HepG2 (cell line): Measurements from ENCODE around the gene TRAPPC12. TPM values are rescaled to one million over a fixed set of nuclear protein-coding genes. Genes with fewer than 3 reads are reported as not detected.

Experiments used
- ATF1 ChIP-seq: IDR thresholded peaks from 2 replicates; pipeline ENCODE4 v1.6.1; 2016; ENCODE audit warnings: mild to moderate bottlenecking, control low read depth
- CTCF ChIP-seq: sonication (generic); formaldehyde crosslinking; IDR thresholded peaks from 2 replicates; pipeline ENCODE4 v1.5.0; 2020; ENCODE audit warnings: mild to moderate bottlenecking, missing genetic modification reagents, moderate library complexity
- DDIT3 ChIP-seq: sonication (generic); formaldehyde crosslinking; IDR thresholded peaks from 2 replicates; pipeline ENCODE4 v1.4.0; 2020; ENCODE audit warnings: mild to moderate bottlenecking, missing genetic modification reagents
- GATA4 ChIP-seq: sonication (generic); IDR thresholded peaks from 2 replicates; pipeline ENCODE4 v1.6.1; 2016; ENCODE audit warnings: antibody characterized with exemption, low read depth, borderline replicate concordance
- IKZF5 ChIP-seq: IDR thresholded peaks from 2 replicates; pipeline ENCODE4 v1.6.1; 2018; ENCODE audit warnings: missing genetic modification reagents, mild to moderate bottlenecking, missing compliant biosample characterization
- MTA1 ChIP-seq: sonication (generic); formaldehyde crosslinking; IDR thresholded peaks from 2 replicates; pipeline ENCODE4 v1.4.0; 2020; ENCODE audit warnings: missing genetic modification reagents, mild to moderate bottlenecking, borderline replicate concordance
- NFE2L1 ChIP-seq: sonication (generic); formaldehyde crosslinking; IDR thresholded peaks from 2 replicates; pipeline ENCODE4 v1.4.0; 2020; ENCODE audit warnings: missing genetic modification reagents, mild to moderate bottlenecking, borderline replicate concordance
- NFKB2 ChIP-seq: sonication (generic); formaldehyde crosslinking; IDR thresholded peaks from 2 replicates; pipeline ENCODE4 v1.4.0; 2020; ENCODE audit warnings: missing genetic modification reagents, borderline replicate concordance
- NFYC ChIP-seq: IDR thresholded peaks from 2 replicates; pipeline ENCODE4 v1.6.1; 2016; ENCODE audit warnings: missing genetic modification reagents, missing compliant biosample characterization
- POLR2AphosphoS5 ChIP-seq: IDR thresholded peaks from 2 replicates; pipeline ENCODE4 v1.6.1; 2012; ENCODE audit warnings: low read depth, low read length
- PTBP1 ChIP-seq: fragments of 200-400 bp; formaldehyde crosslinking; IDR thresholded peaks from 2 replicates; pipeline ENCODE4 v1.6.1; 2018; ENCODE audit warnings: low read length, low read depth; ENCODE audit not compliant: poor library complexity, severe bottlenecking
- SMAD3 ChIP-seq: sonication (generic); formaldehyde crosslinking; IDR thresholded peaks from 2 replicates; pipeline ENCODE4 v1.4.0; 2020; ENCODE audit warnings: missing genetic modification reagents
- SMARCC2 ChIP-seq: fragments of 450-650 bp; IDR thresholded peaks from 2 replicates; pipeline ENCODE4 v1.6.1; 2017; ENCODE audit warnings: antibody characterized with exemption, mild to moderate bottlenecking
- STAG1 ChIP-seq: sonication (generic); formaldehyde crosslinking; IDR thresholded peaks from 2 replicates; pipeline ENCODE4 v1.4.0; 2020; ENCODE audit warnings: missing genetic modification reagents
- TBP ChIP-seq: sonication (generic); formaldehyde crosslinking; IDR thresholded peaks from 2 replicates; pipeline ENCODE4 v1.5.0; 2020; ENCODE audit warnings: missing genetic modification reagents
- THYN1 ChIP-seq: sonication (generic); formaldehyde crosslinking; IDR thresholded peaks from 2 replicates; pipeline ENCODE4 v1.8.1; 2023; ENCODE audit warnings: low read depth, mild to moderate bottlenecking, moderate library complexity, missing genetic modification reagents, borderline replicate concordance
- TOE1 ChIP-seq: sonication (generic); formaldehyde crosslinking; IDR thresholded peaks from 2 replicates; pipeline ENCODE4 v1.4.0; 2020; ENCODE audit warnings: mild to moderate bottlenecking, missing genetic modification reagents
- ZNF292 ChIP-seq: sonication (generic); formaldehyde crosslinking; IDR thresholded peaks from 2 replicates; pipeline ENCODE4 v1.8.1; 2022; ENCODE audit warnings: mild to moderate bottlenecking, low read depth, missing genetic modification reagents, borderline replicate concordance
- ZNF484 ChIP-seq: sonication (generic); formaldehyde crosslinking; IDR thresholded peaks from 2 replicates; pipeline ENCODE4 v1.5.1; 2020; ENCODE audit warnings: mild to moderate bottlenecking, low read depth, missing genetic modification reagents, borderline replicate concordance
- ZNF614 ChIP-seq: IDR thresholded peaks from 2 replicates; pipeline ENCODE4 v1.6.1; 2018; ENCODE audit warnings: missing biosample characterization, missing genetic modification reagents, inconsistent platforms, borderline replicate concordance
- ZNF792 ChIP-seq: IDR thresholded peaks from 2 replicates; pipeline ENCODE4 v1.6.1; 2016
- ZSCAN22 ChIP-seq: sonication (generic); formaldehyde crosslinking; IDR thresholded peaks from 2 replicates; pipeline ENCODE4 v1.4.0; 2020; ENCODE audit warnings: mild to moderate bottlenecking, missing genetic modification reagents
- polyA plus RNA-seq, 8 experiments: library from polyadenylated mRNA; depleted of rRNA in 3 of 8; stranded (reverse) in 7 of 8; unstranded in 1 of 8; fragments of >200 nt; fragmentation: Illumina TruSeq in 4 of 8; extraction: Trizol in 4 of 8; gene quantifications; 2 replicates each; pipeline versions ENCODE4 v1.2.1 to v1.2.3, GENCODE V29; 2011 to 2016; ENCODE audit warnings: low read depth in 4 of 8, missing spikeins in 1 of 8, mixed read lengths in 1 of 8; ENCODE audit not compliant: insufficient read depth in 1 of 8
- total RNA-seq, 5 experiments: library from RNA; depleted of rRNA; stranded (reverse); fragments of >200 nt; fragmentation: Illumina TruSeq; extraction: Trizol; gene quantifications; 2 replicates each; pipeline ENCODE4 v1.2.3, GENCODE V29; 2016; ENCODE audit warnings: low read depth in 1 of 5
- TF ChIP-seq, protein P1 (sequence below): sonication (generic); formaldehyde crosslinking; IDR thresholded peaks from 2 replicates; pipeline ENCODE4 v1.5.0; 2020; ENCODE audit warnings: missing genetic modification reagents, mild to moderate bottlenecking, borderline replicate concordance
- TF ChIP-seq, protein P2 (sequence below): sonication (generic); formaldehyde crosslinking; IDR thresholded peaks from 2 replicates; pipeline ENCODE4 v1.4.0; 2020; ENCODE audit warnings: mild to moderate bottlenecking, missing genetic modification reagents, borderline replicate concordance

The TRAPPC12 gene
- total and polyA plus RNA-seq, 2 of the 13 experiments (the other 11 are each of a cell fraction or from before 2014, with no cell fraction given): 46.4 to 97.7 TPM

GRCh38 chr2:3493615-3494007 is 114.1 kb downstream of the TRAPPC12 start (continued):
- TF ChIP-seq, protein P1, sequence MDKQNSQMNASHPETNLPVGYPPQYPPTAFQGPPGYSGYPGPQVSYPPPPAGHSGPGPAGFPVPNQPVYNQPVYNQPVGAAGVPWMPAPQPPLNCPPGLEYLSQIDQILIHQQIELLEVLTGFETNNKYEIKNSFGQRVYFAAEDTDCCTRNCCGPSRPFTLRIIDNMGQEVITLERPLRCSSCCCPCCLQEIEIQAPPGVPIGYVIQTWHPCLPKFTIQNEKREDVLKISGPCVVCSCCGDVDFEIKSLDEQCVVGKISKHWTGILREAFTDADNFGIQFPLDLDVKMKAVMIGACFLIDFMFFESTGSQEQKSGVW: no peak; the same call in 1 of the 2 replicates
- TF ChIP-seq TBP (CRISPR knock-in tag): no peak
- no peak for TF ChIP-seq CTCF (CRISPR knock-in tag)
- TF ChIP-seq ZNF484 (CRISPR knock-in tag): no peak
- no peak for TF ChIP-seq ZNF614 (CRISPR knock-in tag)
- TF ChIP-seq ZNF792 (CRISPR knock-in tag): no peak
- TF ChIP-seq, protein P2, sequence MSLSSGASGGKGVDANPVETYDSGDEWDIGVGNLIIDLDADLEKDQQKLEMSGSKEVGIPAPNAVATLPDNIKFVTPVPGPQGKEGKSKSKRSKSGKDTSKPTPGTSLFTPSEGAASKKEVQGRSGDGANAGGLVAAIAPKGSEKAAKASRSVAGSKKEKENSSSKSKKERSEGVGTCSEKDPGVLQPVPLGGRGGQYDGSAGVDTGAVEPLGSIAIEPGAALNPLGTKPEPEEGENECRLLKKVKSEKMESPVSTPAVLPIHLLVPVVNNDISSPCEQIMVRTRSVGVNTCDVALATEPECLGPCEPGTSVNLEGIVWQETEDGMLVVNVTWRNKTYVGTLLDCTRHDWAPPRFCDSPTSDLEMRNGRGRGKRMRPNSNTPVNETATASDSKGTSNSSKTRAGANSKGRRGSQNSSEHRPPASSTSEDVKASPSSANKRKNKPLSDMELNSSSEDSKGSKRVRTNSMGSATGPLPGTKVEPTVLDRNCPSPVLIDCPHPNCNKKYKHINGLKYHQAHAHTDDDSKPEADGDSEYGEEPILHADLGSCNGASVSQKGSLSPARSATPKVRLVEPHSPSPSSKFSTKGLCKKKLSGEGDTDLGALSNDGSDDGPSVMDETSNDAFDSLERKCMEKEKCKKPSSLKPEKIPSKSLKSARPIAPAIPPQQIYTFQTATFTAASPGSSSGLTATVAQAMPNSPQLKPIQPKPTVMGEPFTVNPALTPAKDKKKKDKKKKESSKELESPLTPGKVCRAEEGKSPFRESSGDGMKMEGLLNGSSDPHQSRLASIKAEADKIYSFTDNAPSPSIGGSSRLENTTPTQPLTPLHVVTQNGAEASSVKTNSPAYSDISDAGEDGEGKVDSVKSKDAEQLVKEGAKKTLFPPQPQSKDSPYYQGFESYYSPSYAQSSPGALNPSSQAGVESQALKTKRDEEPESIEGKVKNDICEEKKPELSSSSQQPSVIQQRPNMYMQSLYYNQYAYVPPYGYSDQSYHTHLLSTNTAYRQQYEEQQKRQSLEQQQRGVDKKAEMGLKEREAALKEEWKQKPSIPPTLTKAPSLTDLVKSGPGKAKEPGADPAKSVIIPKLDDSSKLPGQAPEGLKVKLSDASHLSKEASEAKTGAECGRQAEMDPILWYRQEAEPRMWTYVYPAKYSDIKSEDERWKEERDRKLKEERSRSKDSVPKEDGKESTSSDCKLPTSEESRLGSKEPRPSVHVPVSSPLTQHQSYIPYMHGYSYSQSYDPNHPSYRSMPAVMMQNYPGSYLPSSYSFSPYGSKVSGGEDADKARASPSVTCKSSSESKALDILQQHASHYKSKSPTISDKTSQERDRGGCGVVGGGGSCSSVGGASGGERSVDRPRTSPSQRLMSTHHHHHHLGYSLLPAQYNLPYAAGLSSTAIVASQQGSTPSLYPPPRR: no peak
- no peak for TF ChIP-seq NFE2L1 (CRISPR knock-in tag)
- no peak for TF ChIP-seq TOE1 (CRISPR knock-in tag)
- TF ChIP-seq ZNF292: no peak
- peak; percentile 32; the same call in 1 of the 2 replicates for TF ChIP-seq SMAD3 (CRISPR knock-in tag)
- no peak for TF ChIP-seq GATA4
- no peak; the same call in 1 of the 2 replicates for TF ChIP-seq ZSCAN22 (CRISPR knock-in tag)
- peak; percentile 77 for TF ChIP-seq POLR2AphosphoS5
- no peak for TF ChIP-seq STAG1
- no peak for TF ChIP-seq DDIT3 (CRISPR knock-in tag)
- no peak for TF ChIP-seq MTA1 (CRISPR knock-in tag)
- no peak for TF ChIP-seq THYN1 (CRISPR knock-in tag)
- TF ChIP-seq IKZF5 (CRISPR knock-in tag): no peak
- no peak for TF ChIP-seq PTBP1
- no peak for TF ChIP-seq NFKB2
- peak; percentile 28; the same call in 1 of the 2 replicates for TF ChIP-seq NFYC (CRISPR knock-in tag)
- TF ChIP-seq SMARCC2: no peak
- no peak for TF ChIP-seq ATF1 (CRISPR knock-in tag)
